Breast epithelium (tissue), 4 donors: ENCODE data around the gene CEP170. TPM values are rescaled to one million over a fixed set of nuclear protein-coding genes. Genes with fewer than 3 reads are reported as not detected.
"Not testable (repeated sequence)": the region's sequence is repeated elsewhere in the genome, so short reads cannot be mapped to it uniquely, and the experiment has no call there.

Source experiments
- DNase-seq, 2 donors: peaks; one replicate each; pipeline ENCODE4 v3.0.0-alpha.2; 2019; ENCODE audit warnings: low spot score in 2 of 2
- H3K27ac ChIP-seq, 2 donors: fragments of 200-600 bp; sonication (generic) in 1 of 2; one replicate each; pipeline ENCODE4 v1.5.1; 2016 to 2019; ENCODE audit warnings: mild to moderate bottlenecking in 1 of 2
- H3K27me3 ChIP-seq, 2 donors: fragments of 200-600 bp; sonication (generic) in 1 of 2; one replicate each; pipeline versions ENCODE4 v1.5.1 to v1.6.0; 2017 to 2019; ENCODE audit warnings: control low read depth in 1 of 2, mild to moderate bottlenecking in 1 of 2
- H3K36me3 ChIP-seq: fragments of 200-600 bp; one replicate; pipeline ENCODE4 v1.5.1; 2019
- H3K4me1 ChIP-seq, 2 donors: fragments of 200-600 bp; sonication (generic); one replicate each; pipeline ENCODE4 v1.5.1; 2016 to 2019; ENCODE audit warnings: control low read depth in 1 of 2
- H3K4me3 ChIP-seq, 3 donors: fragments of 200-600 bp; sonication (generic); 1 replicate in 2 of 3; 2 replicates in 1 of 3; pipeline ENCODE4 v1.5.1; 2016 to 2019; ENCODE audit warnings: mild to moderate bottlenecking in 3 of 3, moderate library complexity in 2 of 3
- H3K9me3 ChIP-seq, 2 donors: fragments of 200-600 bp; sonication (generic) in 1 of 2; one replicate each; pipeline ENCODE4 v1.5.1; 2016 to 2019; ENCODE audit warnings: control low read depth in 1 of 2
- POLR2AphosphoS5 ChIP-seq, 3 donors: sonication (generic); formaldehyde crosslinking; IDR thresholded peaks; one replicate each; pipeline ENCODE4 v1.6.1; 2017; ENCODE audit warnings: antibody characterized with exemption in 3 of 3
- intact Hi-C: fragments of 100-400 bp; cut with DNase I; formaldehyde crosslinking; loops from one replicate; pipeline ENCODE4 v1.15.1; 2023; ENCODE audit warnings: low total_unique reads
- total RNA-seq, 3 donors: library from RNA; depleted of rRNA; stranded (reverse); fragments of >200 nt; gene quantifications; one replicate each; pipeline ENCODE4 v1.1.0, GENCODE V29; 2016

CEP170 gene
- total RNA-seq, 3 donors from 2014 or later, result 37.4 to 54.2 (median 47.4) TPM

DNA sequence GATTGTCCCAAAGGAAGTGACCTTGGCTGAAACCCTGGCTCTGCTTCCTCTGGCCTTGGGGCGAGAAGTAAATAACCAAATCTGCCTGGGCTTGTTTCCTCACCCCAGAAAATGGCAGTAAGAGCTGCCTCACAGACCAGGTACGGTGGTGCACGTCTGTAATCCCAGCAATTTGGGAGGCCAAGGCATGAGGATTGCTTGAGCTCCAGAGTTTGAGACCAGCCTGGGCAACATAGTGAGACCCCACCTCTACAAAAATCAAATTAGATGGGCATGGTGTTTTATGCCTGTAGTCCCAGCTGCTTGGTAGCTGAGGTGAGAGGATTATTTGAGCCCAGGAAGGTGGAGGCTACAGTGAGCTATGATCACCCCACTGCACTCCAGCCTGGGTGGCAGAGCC lies 140.3 kb downstream of the CEP170 start:
- H3K4me3 ChIP-seq, DNase-seq, H3K4me1 ChIP-seq, H3K27ac ChIP-seq, H3K9me3 ChIP-seq, H3K36me3 ChIP-seq, H3K27me3 ChIP-seq, intact Hi-C loops: not testable (repeated sequence)

DNA sequence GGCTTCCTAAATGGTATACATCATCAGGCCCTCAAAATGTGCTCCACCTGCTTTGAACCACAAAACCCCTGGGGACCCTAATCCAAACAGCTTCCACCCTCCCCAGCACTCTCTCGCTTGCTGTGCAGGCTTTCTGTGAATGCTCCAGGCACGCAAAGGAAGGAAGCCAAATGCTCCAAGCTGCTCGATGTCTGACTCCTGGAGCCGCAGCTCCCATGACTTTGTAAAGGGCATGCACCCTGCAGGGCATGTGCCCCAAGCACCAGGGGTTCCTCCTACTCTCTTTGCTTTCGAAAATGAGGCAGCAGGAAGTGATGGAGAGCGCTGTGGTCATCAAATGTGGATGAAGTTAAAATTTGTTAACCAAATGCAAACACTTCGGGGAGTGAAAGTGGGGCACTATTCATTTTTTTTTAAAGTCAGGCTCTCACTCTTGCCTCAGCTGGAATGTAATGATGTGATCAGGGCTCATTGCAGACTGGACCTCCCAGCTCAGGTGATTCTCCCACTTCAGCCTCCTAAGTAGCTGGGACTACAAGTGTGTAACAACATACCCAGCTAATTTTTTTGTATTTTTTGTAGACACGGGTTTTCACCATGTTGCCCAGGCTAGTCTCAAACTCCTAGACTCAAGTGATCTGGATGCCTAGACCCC lies 140.9 kb downstream of the CEP170 start:
- H3K9me3 ChIP-seq, H3K36me3 ChIP-seq, intact Hi-C loops, H3K27ac ChIP-seq, DNase-seq, H3K4me3 ChIP-seq, H3K4me1 ChIP-seq, H3K27me3 ChIP-seq: not testable (repeated sequence)

DNA sequence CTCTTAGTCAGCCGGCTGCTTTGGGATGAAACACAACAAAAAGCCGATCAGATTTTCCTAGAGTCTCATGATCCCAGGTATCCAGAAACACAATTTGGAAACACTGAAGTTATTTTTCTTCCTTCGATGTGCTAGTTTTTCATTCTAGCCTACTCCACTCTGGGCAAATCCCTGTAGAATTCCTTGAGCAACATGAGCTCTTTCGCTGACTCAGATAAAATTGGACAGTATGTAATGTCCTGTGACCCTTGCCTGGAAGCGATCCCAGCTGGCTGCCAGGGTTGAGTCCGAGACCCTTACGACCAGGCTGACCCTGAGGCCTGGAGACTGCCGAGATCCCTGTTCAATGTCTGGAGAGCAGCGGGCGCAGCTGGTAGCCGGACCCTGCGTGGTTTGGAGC lies 147.9 kb downstream of the CEP170 start:
- H3K27ac ChIP-seq, DNase-seq, H3K4me1 ChIP-seq, H3K27me3 ChIP-seq, H3K4me3 ChIP-seq, H3K9me3 ChIP-seq, H3K36me3 ChIP-seq, intact Hi-C loops: not testable (repeated sequence)

DNA sequence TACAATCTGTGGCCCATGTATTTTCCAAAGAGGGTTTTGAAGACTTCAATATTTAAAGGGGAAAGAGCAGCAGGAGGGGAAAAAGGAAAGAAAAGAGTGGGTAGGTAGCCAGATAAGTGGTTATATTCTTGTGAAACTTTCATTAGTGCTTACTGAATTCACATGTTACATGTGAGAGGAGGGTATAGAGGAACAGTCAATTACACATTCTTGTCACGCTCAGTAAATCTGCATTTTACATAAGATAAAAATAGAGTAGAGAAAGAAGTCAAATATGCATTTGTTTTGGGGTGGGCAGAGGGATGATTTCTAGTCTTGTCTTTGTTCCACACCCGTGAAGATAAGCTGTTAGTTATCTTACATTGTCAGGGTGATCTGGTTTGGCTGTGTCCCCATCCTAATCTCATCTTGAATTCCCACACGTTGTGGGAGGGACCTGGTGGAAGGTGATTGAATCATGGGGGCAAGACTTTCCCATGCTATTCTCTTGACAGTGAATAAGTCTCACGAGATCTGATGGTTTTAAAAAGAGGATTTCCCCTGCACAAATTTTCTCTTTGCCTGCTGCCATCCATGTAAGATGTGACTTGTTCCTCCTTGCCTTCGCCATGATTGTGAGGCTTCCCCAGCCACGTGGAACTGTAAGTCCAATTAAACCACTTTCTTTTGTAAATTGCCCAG lies 149.3 kb downstream of the CEP170 start:
- intact Hi-C loops, H3K4me1 ChIP-seq, H3K27ac ChIP-seq, H3K9me3 ChIP-seq, H3K4me3 ChIP-seq, H3K27me3 ChIP-seq, DNase-seq, H3K36me3 ChIP-seq: not testable (repeated sequence)

DNA sequence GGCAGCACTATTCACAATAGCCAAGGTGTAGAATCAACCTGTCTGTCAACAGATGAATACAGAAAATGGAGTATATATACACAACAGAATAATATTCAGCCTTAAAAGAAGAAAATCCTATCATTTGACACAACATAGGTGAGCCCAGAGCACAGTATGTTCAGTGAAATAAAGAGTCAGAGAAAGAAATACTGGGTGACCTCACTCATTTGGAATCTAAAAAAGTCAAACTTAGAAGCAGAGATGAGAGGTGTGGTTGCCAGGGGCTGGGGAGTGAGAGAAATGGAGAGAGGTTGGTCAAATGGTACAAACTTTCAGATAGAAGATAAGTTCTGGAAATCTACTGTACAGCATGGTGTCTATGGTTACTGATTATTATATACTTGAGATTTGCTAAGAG lies 150.0 kb downstream of the CEP170 start:
- intact Hi-C loops, H3K27ac ChIP-seq, H3K27me3 ChIP-seq, DNase-seq, H3K4me1 ChIP-seq, H3K36me3 ChIP-seq, H3K9me3 ChIP-seq, H3K4me3 ChIP-seq: not testable (repeated sequence)

DNA sequence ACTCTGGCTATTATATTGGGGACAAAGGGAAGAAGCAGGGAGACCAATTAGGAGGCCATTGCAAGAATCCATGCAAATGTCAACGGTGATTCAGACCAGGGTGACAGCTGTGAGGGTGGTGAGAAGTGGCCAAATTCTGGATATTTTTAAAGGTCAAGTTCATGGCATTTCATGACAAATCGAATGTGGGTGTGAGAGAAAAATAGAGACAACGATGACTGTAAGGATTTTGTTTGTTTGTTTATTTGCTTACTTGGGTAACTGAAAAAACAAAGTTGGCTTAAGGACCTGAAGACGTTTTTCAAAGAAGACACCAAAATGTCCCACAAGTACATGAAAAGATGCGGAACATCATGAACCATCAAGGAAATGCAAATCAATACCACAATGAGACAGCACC lies 150.6 kb downstream of the CEP170 start:
- H3K36me3 ChIP-seq, DNase-seq, H3K9me3 ChIP-seq, H3K4me3 ChIP-seq, H3K4me1 ChIP-seq, H3K27me3 ChIP-seq, H3K27ac ChIP-seq, intact Hi-C loops: not testable (repeated sequence)

DNA sequence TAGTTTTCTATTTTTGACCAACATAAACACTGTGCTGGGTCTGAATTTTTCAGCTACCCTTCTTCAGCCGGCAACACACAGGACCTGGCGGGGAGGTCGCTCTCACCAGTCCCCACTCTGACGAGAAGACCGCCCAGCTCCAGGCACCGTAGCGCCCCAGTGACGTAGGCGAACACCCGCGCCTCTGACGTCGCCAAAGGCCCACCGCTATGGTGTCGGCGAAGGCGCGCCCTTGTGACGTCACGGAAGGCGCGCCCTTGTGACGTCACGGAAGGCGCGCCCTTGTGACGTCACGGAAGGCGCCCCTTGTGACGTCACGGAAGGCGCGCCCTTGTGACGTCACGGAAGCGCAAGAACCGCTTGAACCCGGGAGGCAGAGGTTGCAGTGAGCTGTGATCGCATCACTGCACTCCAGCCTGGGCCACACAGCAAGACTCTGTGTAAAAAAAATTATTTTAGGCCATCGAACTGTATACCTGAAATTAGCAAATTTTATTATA lies 153.5 kb downstream of the CEP170 start:
- H3K27ac ChIP-seq, intact Hi-C loops, DNase-seq, H3K9me3 ChIP-seq, H3K36me3 ChIP-seq, H3K4me1 ChIP-seq, H3K27me3 ChIP-seq: not testable (repeated sequence)
- peak overlapping the region; percentile 12 to 41 (median 31) for H3K4me3 ChIP-seq
- peak in 2 of 3 donors; percentile 31 to 32 for TF ChIP-seq POLR2AphosphoS5 (IDR thresholded peaks at IDR 0.05)

DNA sequence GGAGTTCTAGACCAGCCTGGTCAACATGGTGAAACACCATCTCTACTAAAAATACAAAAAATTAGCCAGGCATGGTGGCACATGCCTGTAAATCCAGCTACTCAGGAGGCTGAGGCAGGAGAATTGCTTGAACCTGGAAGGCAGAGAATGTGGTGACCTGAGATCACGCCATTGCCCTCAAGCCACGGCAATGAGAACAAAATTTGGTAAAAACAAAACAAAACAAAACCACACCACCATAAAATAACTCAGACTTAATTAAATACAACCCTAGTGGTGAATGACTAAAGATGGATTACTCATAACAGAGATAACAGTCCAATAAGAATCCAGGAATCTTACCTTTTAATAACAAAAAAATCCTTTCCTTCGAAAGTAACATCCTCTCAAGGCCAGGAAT lies 167.7 kb downstream of the CEP170 start:
- H3K9me3 ChIP-seq, H3K4me1 ChIP-seq, intact Hi-C loops, H3K27ac ChIP-seq, H3K27me3 ChIP-seq, H3K36me3 ChIP-seq, DNase-seq, H3K4me3 ChIP-seq: not testable (repeated sequence)

Other genes starting within 250 kb of the CEP170 start
- 10 to 100 TPM; 48.6 to 73.0 (median 62.3) TPM for gene SDCCAG8, start 760 bp upstream of the CEP170 start, total RNA-seq